IgD-negative memory B cell (primary cell): ENCODE measurements around the gene YWHAB. TPM values are rescaled to one million over a fixed set of nuclear protein-coding genes. Genes with fewer than 3 reads are reported as not detected.
A peak's percentile ranks its signal among the peaks of the same experiment; 100 is the strongest.

Experiments used
- H3K27ac Mint-ChIP-seq, 3 donors: one replicate each; pipeline ENCODE4 v1.8.0; 2020 to 2022; ENCODE audit warnings: mild to moderate bottlenecking in 3 of 3, mixed read lengths in 3 of 3, moderate library complexity in 1 of 3
- H3K27me3 Mint-ChIP-seq: one replicate; pipeline ENCODE4 v1.8.0; 2021; ENCODE audit warnings: mixed read lengths
- H3K36me3 Mint-ChIP-seq: one replicate; pipeline ENCODE4 v1.8.0; 2020; ENCODE audit warnings: mild to moderate bottlenecking, mixed read lengths
- H3K4me1 Mint-ChIP-seq, 3 donors: one replicate each; pipeline ENCODE4 v1.8.0; 2020 to 2022; ENCODE audit warnings: mixed read lengths in 3 of 3, mild to moderate bottlenecking in 1 of 3
- H3K4me3 Mint-ChIP-seq, 4 donors: one replicate each; pipeline ENCODE4 v1.8.0; 2020 to 2022; ENCODE audit warnings: mild to moderate bottlenecking in 4 of 4, mixed read lengths in 4 of 4, moderate library complexity in 3 of 4
- H3K9me3 Mint-ChIP-seq, 3 donors: one replicate each; pipeline ENCODE4 v1.8.0; 2020 to 2021; ENCODE audit warnings: mixed read lengths in 3 of 3, mild to moderate bottlenecking in 1 of 3
- polyA plus RNA-seq: library from polyadenylated mRNA; unstranded; fragments of 300-500 nt; fragmentation: Illumina TruSeq; gene quantifications from one replicate; pipeline ENCODE4 v1.2.3, GENCODE V29; 2021

The YWHAB gene
- polyA plus RNA-seq, 1 donor from 2014 or later = 505 TPM

DNA sequence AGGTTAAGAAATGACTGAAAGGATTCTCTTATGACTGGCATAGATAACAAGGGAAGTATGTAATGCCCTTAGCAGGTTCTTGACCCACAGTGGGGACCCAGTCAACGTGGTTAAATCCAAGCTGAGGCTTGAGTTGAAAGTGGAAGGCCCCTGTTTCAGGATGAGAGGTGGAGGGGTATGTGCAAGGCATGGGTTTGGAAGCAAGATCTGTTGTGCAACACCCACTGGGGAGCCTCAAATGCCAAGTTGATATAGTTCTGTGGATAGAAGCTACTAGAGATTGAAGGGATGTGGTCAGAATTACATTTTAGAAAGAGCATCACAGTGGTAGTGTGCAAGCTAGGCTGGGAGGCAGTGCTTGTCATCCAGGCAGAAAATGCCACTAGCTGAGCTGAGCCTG is 29.4 kb downstream of the YWHAB start:
- Mint-ChIP-seq H3K36me3 (peaks cover 2% of the 10 kb centered on the region), H3K4me3 (no peak overlapping the region), H3K27me3 (no peaks in the 10 kb centered on the region)

GRCh38 chr20:44916586-44916985 is 31.1 kb downstream of the YWHAB start:
- peaks cover 2% of the 10 kb centered on the region for H3K36me3 Mint-ChIP-seq
- peaks cover 0 to 2% (median 0%) of the 10 kb centered on the region in 3 donors for H3K4me1 Mint-ChIP-seq
- no peaks in the 10 kb centered on the region for H3K27me3 Mint-ChIP-seq
- no peak overlapping the region for H3K4me3 Mint-ChIP-seq
- no peaks in the 10 kb centered on the region for H3K9me3 Mint-ChIP-seq
- H3K27ac Mint-ChIP-seq = no peak overlapping the region

More for the DNA sequence above, 29.4 kb downstream of the YWHAB start:
- H3K4me1 Mint-ChIP-seq = peaks cover 0 to 8% (median 5%) of the 10 kb centered on the region in 3 donors
- no peaks in the 10 kb centered on the region for H3K9me3 Mint-ChIP-seq
- peak overlapping the region in 1 of 3 donors; percentile 71 for H3K27ac Mint-ChIP-seq

DNA sequence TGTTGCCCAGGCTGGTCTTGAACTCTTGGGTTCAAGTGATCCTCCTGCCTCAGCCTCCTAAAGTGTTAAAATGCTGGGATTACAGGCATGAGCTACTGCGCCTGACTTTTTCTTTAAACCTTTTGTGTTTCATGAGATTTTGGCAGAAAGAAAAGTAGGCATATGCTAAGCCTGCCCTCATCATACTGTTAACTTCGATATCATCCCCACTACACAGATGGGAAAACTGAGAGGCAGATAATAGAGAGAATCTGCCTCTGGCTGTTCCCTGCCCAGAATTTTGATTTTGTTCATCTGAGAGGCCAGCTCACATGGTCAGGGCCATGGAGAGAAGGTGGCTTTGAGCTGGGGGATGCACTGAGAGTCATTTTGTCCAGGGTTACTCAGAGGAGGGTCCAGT is 31.9 kb downstream of the YWHAB start:
- H3K27me3 Mint-ChIP-seq = no peaks in the 10 kb centered on the region
- H3K27ac Mint-ChIP-seq = peak overlapping the region in 1 of 3 donors; percentile 77
- no peaks in the 10 kb centered on the region for H3K9me3 Mint-ChIP-seq
- peaks cover 0 to 1% (median 0%) of the 10 kb centered on the region in 3 donors for H3K4me1 Mint-ChIP-seq
- H3K36me3 Mint-ChIP-seq = peaks cover 2% of the 10 kb centered on the region
- H3K4me3 Mint-ChIP-seq = no peak overlapping the region

GRCh38 chr20:44918342-44918741 is 32.8 kb downstream of the YWHAB start:
- Mint-ChIP-seq H3K27ac (no peak overlapping the region), H3K27me3 (no peaks in the 10 kb centered on the region), H3K4me1 (peaks cover 0 to 1% (median 0%) of the 10 kb centered on the region in 3 donors), H3K9me3 (no peaks in the 10 kb centered on the region), H3K4me3 (no peak overlapping the region), H3K36me3 (peaks cover 2% of the 10 kb centered on the region)

DNA sequence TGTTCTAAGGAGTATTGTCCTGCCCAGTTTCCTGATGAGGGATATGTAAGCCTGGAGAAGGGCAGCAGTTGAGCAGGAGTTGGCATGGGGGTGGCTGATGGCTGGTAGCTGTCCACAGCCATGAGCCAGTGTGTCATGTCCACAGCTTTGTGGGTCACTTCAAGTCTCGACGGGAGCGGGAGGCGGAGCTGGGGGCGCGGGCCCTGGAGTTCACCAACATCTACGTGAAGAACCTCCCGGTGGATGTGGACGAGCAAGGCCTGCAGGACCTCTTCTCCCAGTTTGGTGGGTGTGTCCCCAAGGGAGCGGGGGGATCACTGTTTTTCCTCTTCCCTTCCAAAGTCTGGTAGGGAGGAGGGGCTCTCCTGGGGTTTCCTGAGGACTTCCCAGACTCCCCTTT is 33.3 kb downstream of the YWHAB start:
- no peaks in the 10 kb centered on the region for H3K27me3 Mint-ChIP-seq
- H3K27ac Mint-ChIP-seq = no peak overlapping the region

GRCh38 chr20:44921447-44921846 is 35.9 kb downstream of the YWHAB start:
- H3K4me3 Mint-ChIP-seq = no peak overlapping the region
- no peaks in the 10 kb centered on the region for H3K9me3 Mint-ChIP-seq
- peaks cover 5% of the 10 kb centered on the region for H3K36me3 Mint-ChIP-seq
- no peaks in the 10 kb centered on the region for H3K4me1 Mint-ChIP-seq
- H3K27ac Mint-ChIP-seq = no peak overlapping the region
- no peaks in the 10 kb centered on the region for H3K27me3 Mint-ChIP-seq

More for the DNA sequence above, 33.3 kb downstream of the YWHAB start:
- Mint-ChIP-seq H3K36me3 (peaks cover 2% of the 10 kb centered on the region), H3K4me1 (peaks cover 0 to 1% (median 0%) of the 10 kb centered on the region in 3 donors), H3K9me3 (no peaks in the 10 kb centered on the region), H3K4me3 (no peak overlapping the region)

GRCh38 chr20:44924541-44924940 is 39.0 kb downstream of the YWHAB start:
- Mint-ChIP-seq H3K36me3 (peaks cover 3% of the 10 kb centered on the region), H3K27ac (no peak overlapping the region), H3K27me3 (no peaks in the 10 kb centered on the region), H3K4me3 (no peak overlapping the region), H3K4me1 (no peaks in the 10 kb centered on the region), H3K9me3 (no peaks in the 10 kb centered on the region)

DNA sequence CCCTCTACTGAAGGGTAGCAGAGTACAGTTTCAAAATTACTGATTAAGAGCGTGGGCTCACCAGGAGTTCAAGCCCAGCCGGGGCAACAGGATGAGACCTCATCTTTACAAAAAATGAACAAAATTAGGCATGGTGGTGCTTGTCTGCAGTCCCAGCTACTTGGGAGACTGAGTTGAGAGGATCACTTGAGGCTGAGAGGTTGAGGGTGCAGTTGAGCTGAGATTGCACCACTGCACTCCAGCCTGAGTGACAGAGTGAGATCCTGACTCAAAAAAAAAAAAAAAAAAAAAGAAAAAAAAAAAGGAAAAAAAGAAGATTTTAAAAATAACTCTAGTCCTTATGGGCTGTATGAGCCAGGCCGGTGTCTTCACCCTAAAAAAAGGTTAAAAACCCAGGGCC is 43.1 kb downstream of the YWHAB start:
- Mint-ChIP-seq H3K27me3 (no peaks in the 10 kb centered on the region), H3K9me3 (no peaks in the 10 kb centered on the region), H3K4me1 (no peaks in the 10 kb centered on the region), H3K4me3 (no peak overlapping the region), H3K27ac (peak overlapping the region in 1 of 3 donors; percentile 80), H3K36me3 (peaks cover 6% of the 10 kb centered on the region)

- Mint-ChIP-seq H3K27me3 (no peaks in the 10 kb centered on the region), H3K9me3 (no peaks in the 10 kb centered on the region), H3K4me1 (no peaks in the 10 kb centered on the region), H3K4me3 (no peak overlapping the region), H3K27ac (no peak overlapping the region), H3K36me3 (peaks cover 3% of the 10 kb centered on the region)
Measured at GRCh38 chr20:44930517-44931168, 45.1 kb downstream of the YWHAB start.

DNA sequence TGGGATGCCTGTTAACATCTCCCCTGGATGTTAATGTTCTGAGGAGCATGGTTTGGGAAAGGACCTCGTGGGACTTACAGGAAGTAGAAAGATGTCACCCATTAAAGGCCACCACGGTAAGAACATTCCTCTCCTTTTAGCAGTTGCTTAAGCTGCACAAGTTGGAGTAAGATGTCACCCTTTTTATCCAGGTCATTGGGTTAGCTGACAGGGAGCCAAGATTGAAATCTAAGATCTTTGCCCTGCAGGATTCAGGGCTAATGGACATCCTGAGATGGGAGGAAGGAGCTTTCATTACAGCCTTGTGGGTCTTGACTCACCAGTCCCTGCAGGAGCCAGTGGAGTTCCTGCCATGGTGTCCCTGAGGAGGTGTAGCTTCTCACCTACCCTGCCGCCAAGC is 46.4 kb downstream of the YWHAB start:
- H3K9me3 Mint-ChIP-seq = no peaks in the 10 kb centered on the region
- H3K4me3 Mint-ChIP-seq = no peak overlapping the region
- H3K36me3 Mint-ChIP-seq = peaks cover 3% of the 10 kb centered on the region
- H3K27ac Mint-ChIP-seq = no peak overlapping the region
- H3K27me3 Mint-ChIP-seq = no peaks in the 10 kb centered on the region
- H3K4me1 Mint-ChIP-seq = no peaks in the 10 kb centered on the region

GRCh38 chr20:44932916-44933315 is 47.4 kb downstream of the YWHAB start:
- Mint-ChIP-seq H3K9me3 (no peaks in the 10 kb centered on the region), H3K4me3 (no peak overlapping the region), H3K27me3 (no peaks in the 10 kb centered on the region), H3K36me3 (peaks cover 3% of the 10 kb centered on the region), H3K4me1 (no peaks in the 10 kb centered on the region), H3K27ac (no peak overlapping the region)

- Mint-ChIP-seq H3K9me3 (no peaks in the 10 kb centered on the region), H3K4me3 (no peak overlapping the region), H3K27ac (peak overlapping the region in 1 of 3 donors; percentile 87), H3K4me1 (peaks cover 0 to 1% (median 0%) of the 10 kb centered on the region in 3 donors), H3K27me3 (no peaks in the 10 kb centered on the region), H3K36me3 (peaks cover 4% of the 10 kb centered on the region)
Measured at GRCh38 chr20:44936510-44936909, 51.0 kb downstream of the YWHAB start.

DNA sequence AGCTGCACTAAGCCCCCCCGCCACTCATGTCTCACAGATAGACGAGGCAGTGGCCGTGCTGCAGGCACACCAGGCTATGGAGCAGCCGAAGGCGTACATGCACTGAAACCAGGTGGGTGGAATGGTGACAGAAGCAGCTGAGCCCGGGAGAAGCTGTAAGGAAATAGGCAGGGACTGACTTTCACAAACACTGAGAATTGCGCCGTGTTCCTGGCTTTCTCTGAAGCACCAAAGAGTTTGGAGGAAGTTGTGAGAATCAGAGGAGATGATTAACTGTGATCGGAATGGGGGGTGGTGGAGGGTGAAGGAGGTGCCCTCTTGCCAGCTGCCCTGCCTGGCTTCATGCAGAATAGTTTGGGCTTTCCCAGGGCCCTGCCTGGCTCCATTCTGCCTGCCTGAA is 53.1 kb downstream of the YWHAB start:
- Mint-ChIP-seq H3K4me3 (no peak overlapping the region), H3K4me1 (peaks cover 0 to 1% (median 0%) of the 10 kb centered on the region in 3 donors)

DNA sequence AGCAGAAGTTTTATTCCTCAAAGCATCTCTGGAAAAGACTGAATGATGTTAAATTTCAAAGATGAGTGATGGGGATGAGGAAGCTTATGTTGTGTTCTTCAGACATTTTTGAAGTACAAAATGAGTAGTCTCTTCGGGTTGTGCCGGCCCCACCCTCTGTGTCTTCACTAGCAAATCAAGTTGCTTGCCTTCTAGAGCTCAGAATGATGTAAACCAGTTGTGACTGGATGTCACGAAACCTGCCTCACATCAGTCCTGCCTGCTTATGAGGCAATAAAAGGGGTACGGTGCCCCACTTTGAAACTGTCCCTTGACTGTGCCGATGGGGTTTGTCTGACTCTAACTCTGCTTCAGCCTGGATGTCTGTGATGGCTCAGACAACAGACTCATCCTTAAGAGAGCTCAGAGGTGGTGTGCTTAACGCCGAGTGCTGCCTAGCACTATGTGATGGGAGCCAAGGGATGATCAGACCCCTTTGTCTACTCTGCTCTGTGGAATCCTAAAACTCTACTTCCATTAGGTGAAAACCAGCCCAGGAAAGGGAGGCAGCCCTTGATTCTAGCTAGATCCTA is 55.7 kb downstream of the YWHAB start:
- Mint-ChIP-seq H3K4me3 (no peak overlapping the region), H3K4me1 (peaks cover 0 to 1% (median 0%) of the 10 kb centered on the region in 3 donors), H3K27ac (no peak overlapping the region)

More for the DNA sequence above, 53.1 kb downstream of the YWHAB start:
- H3K27me3 Mint-ChIP-seq = no peaks in the 10 kb centered on the region
- no peaks in the 10 kb centered on the region for H3K9me3 Mint-ChIP-seq
- peak overlapping the region in 1 of 3 donors; percentile 53 for H3K27ac Mint-ChIP-seq
- peaks cover 4% of the 10 kb centered on the region for H3K36me3 Mint-ChIP-seq

DNA sequence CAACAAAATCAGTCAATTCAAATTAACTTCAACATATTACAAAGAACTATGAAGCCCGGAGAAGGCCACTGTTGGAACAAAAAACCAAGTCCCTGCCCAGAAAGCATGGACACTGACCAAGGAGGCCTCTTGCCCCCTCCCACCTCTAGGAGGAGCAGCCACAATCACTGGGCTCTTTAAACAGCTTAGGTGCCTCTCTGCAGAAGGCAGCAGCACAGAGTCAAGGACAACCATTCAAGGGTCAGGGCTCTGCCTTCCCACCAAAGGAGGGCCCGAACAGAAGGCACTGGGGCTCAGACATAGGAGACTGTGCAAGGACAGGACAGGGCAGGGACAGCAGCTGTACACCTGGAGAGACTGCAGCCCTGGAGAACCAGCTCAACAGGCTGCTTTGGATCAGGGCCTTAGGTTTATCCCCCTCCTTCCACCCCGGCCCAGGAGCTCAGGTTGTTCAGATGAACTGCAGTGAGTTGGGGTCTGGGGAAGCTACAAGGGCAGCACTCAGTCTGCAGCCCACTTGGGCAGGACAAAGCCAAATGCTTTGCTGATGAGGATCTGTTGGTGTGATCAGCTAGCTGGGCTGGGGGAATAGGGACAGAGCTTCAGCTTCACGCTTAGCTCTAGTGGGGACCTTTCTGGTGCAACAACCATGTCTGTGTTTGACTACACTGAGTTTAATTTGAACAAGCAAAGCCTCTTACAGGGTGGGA is 56.9 kb downstream of the YWHAB start:
- Mint-ChIP-seq H3K27ac (peak overlapping the region in 1 of 3 donors; percentile 56), H3K4me3 (no peak overlapping the region), H3K27me3 (no peaks in the 10 kb centered on the region), H3K4me1 (peaks cover 1 to 5% (median 2%) of the 10 kb centered on the region in 3 donors), H3K36me3 (peaks cover 4% of the 10 kb centered on the region), H3K9me3 (no peaks in the 10 kb centered on the region)

More for the DNA sequence above, 55.7 kb downstream of the YWHAB start:
- Mint-ChIP-seq H3K36me3 (peaks cover 4% of the 10 kb centered on the region), H3K27me3 (no peaks in the 10 kb centered on the region), H3K9me3 (no peaks in the 10 kb centered on the region)
